ENCODE measurements around the gene CREB3L2.

CREB3L2 gene

DNA sequence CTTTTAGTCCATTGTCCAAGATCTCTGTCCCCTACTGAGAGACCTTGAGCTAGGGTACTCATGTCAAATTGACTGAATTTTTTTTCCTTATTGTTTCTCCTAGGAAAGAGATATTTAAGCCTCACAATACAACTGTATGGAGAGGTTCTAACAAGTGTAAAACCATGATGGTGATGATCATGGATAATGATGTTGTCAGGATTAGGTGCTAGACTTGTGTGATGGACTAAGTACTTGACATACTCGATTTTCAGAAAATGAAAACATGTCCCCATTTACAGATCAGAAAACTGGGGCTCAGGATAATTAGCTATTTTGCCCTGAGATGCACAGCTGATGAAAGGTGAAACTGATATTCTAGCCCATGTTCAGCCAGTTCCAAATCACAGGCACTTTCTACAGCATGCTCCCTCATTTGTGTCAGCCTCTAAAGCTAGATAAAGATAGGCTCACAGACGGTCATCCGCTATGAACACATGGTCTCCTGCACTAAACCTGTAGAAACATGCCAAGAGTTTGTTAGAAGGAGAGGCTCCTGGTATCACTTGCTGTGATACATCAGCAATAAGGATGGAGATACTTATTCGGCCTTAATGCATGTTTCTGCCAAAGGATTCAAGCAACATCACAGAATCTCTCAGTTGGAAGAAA lies 67.6 kb downstream of the CREB3L2 start (continued):
- TF ChIP-seq MYNN (tag by site-specific recombination; IDR thresholded peaks at IDR 0.05; ENCODE audit: borderline replicate concordance) (no peak), SP2 (tag by site-specific recombination; IDR thresholded peaks at IDR 0.05) (no peak), ZBTB8A (tag by site-specific recombination; IDR thresholded peaks at IDR 0.05) (no peak), ZNF658 (tag by site-specific recombination; IDR thresholded peaks at IDR 0.05) (no peak), ZNF707 (tag by site-specific recombination; IDR thresholded peaks at IDR 0.05) (no peak)
- TF ChIP-seq, protein P1, sequence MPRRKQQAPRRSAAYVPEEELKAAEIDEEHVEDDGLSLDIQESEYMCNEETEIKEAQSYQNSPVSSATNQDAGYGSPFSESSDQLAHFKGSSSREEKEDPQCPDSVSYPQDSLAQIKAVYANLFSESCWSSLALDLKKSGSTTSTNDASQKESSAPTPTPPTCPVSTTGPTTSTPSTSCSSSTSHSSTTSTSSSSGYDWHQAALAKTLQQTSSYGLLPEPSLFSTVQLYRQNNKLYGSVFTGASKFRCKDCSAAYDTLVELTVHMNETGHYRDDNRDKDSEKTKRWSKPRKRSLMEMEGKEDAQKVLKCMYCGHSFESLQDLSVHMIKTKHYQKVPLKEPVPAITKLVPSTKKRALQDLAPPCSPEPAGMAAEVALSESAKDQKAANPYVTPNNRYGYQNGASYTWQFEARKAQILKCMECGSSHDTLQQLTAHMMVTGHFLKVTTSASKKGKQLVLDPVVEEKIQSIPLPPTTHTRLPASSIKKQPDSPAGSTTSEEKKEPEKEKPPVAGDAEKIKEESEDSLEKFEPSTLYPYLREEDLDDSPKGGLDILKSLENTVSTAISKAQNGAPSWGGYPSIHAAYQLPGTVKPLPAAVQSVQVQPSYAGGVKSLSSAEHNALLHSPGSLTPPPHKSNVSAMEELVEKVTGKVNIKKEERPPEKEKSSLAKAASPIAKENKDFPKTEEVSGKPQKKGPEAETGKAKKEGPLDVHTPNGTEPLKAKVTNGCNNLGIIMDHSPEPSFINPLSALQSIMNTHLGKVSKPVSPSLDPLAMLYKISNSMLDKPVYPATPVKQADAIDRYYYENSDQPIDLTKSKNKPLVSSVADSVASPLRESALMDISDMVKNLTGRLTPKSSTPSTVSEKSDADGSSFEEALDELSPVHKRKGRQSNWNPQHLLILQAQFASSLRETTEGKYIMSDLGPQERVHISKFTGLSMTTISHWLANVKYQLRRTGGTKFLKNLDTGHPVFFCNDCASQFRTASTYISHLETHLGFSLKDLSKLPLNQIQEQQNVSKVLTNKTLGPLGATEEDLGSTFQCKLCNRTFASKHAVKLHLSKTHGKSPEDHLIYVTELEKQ (tag by site-specific recombination; IDR thresholded peaks at IDR 0.05; ENCODE audit: borderline replicate concordance) = no peak

GRCh38 chr7:137933270-137934017 lies 68.4 kb downstream of the CREB3L2 start:
- H3K4me3 ChIP-seq (ENCODE audit: low read depth, low read length) = no peak overlapping the region
- H3K36me3 ChIP-seq (ENCODE audit: control insufficient read depth in 2 of 2, insufficient read depth in 1 of 2, low read length in 2 of 2) = no peaks in the 10 kb centered on the region
- POLR2A ChIA-PET = interaction anchor here (0.5 kb wide), 1 partner anchor 753 kb away, joined by 3 read pairs; no protein-coding TSS in a partner anchor
- peaks cover 2% of the 10 kb centered on the region; the same call in 1 of the 2 replicates for H3K4me1 ChIP-seq (ENCODE audit: control insufficient read depth, insufficient read depth, low read length)
- H3K27ac ChIP-seq (ENCODE audit: extremely low read depth, low read depth, low read length) = no peak overlapping the region
- CTCF ChIA-PET = interaction anchor here (0.6 to 1.2 kb wide), 2 partner anchors 16 to 710 kb away, joined by 3 read pairs; no protein-coding TSS in a partner anchor
- H3K9me3 ChIP-seq (ENCODE audit: control insufficient read depth, insufficient read depth, low read depth, low read length) = no peaks in the 10 kb centered on the region
- TF ChIP-seq, protein P2, sequence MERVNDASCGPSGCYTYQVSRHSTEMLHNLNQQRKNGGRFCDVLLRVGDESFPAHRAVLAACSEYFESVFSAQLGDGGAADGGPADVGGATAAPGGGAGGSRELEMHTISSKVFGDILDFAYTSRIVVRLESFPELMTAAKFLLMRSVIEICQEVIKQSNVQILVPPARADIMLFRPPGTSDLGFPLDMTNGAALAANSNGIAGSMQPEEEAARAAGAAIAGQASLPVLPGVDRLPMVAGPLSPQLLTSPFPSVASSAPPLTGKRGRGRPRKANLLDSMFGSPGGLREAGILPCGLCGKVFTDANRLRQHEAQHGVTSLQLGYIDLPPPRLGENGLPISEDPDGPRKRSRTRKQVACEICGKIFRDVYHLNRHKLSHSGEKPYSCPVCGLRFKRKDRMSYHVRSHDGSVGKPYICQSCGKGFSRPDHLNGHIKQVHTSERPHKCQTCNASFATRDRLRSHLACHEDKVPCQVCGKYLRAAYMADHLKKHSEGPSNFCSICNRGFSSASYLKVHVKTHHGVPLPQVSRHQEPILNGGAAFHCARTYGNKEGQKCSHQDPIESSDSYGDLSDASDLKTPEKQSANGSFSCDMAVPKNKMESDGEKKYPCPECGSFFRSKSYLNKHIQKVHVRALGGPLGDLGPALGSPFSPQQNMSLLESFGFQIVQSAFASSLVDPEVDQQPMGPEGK (tag by site-specific recombination; IDR thresholded peaks at IDR 0.05) = peak; percentile 30; the same call in 1 of the 2 replicates
- no peak for TF ChIP-seq ZNF837 (tag by site-specific recombination; IDR thresholded peaks at IDR 0.05)
- no peak for TF ChIP-seq ZNF548 (tag by site-specific recombination; IDR thresholded peaks at IDR 0.05)
- TF ChIP-seq WT1 (tag by site-specific recombination; IDR thresholded peaks at IDR 0.05) = peak; percentile 99
- 0 out of 2 replicates have a peak, but pooled peaks have one; percentile 38 for TF ChIP-seq ZNF843 (tag by site-specific recombination; IDR thresholded peaks at IDR 0.05)
- no peak for TF ChIP-seq ZNF23 (tag by site-specific recombination; IDR thresholded peaks at IDR 0.05; ENCODE audit: borderline replicate concordance)
- TF ChIP-seq EGR2 (tag by site-specific recombination; IDR thresholded peaks at IDR 0.05; ENCODE audit: low read depth) = peak; percentile 61; the same call in 1 of the 2 replicates
- TF ChIP-seq, protein P3, sequence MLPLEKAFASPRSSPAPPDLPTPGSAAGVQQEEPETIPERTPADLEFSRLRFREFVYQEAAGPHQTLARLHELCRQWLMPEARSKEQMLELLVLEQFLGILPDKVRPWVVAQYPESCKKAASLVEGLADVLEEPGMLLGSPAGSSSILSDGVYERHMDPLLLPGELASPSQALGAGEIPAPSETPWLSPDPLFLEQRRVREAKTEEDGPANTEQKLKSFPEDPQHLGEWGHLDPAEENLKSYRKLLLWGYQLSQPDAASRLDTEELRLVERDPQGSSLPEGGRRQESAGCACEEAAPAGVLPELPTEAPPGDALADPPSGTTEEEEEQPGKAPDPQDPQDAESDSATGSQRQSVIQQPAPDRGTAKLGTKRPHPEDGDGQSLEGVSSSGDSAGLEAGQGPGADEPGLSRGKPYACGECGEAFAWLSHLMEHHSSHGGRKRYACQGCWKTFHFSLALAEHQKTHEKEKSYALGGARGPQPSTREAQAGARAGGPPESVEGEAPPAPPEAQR (tag by site-specific recombination; IDR thresholded peaks at IDR 0.05) = no peak
- TF ChIP-seq, protein P4, sequence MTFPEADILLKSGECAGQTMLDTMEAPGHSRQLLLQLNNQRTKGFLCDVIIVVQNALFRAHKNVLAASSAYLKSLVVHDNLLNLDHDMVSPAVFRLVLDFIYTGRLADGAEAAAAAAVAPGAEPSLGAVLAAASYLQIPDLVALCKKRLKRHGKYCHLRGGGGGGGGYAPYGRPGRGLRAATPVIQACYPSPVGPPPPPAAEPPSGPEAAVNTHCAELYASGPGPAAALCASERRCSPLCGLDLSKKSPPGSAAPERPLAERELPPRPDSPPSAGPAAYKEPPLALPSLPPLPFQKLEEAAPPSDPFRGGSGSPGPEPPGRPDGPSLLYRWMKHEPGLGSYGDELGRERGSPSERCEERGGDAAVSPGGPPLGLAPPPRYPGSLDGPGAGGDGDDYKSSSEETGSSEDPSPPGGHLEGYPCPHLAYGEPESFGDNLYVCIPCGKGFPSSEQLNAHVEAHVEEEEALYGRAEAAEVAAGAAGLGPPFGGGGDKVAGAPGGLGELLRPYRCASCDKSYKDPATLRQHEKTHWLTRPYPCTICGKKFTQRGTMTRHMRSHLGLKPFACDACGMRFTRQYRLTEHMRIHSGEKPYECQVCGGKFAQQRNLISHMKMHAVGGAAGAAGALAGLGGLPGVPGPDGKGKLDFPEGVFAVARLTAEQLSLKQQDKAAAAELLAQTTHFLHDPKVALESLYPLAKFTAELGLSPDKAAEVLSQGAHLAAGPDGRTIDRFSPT (tag by site-specific recombination; IDR thresholded peaks at IDR 0.05) = peak; percentile 53
- no peak for TF ChIP-seq ZFP37 (tag by site-specific recombination; IDR thresholded peaks at IDR 0.05)
- TF ChIP-seq, protein P5, sequence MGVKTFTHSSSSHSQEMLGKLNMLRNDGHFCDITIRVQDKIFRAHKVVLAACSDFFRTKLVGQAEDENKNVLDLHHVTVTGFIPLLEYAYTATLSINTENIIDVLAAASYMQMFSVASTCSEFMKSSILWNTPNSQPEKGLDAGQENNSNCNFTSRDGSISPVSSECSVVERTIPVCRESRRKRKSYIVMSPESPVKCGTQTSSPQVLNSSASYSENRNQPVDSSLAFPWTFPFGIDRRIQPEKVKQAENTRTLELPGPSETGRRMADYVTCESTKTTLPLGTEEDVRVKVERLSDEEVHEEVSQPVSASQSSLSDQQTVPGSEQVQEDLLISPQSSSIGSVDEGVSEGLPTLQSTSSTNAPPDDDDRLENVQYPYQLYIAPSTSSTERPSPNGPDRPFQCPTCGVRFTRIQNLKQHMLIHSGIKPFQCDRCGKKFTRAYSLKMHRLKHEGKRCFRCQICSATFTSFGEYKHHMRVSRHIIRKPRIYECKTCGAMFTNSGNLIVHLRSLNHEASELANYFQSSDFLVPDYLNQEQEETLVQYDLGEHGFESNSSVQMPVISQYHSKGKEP (tag by site-specific recombination; IDR thresholded peaks at IDR 0.05) = no peak
- TF ChIP-seq OVOL3 (tag by site-specific recombination; IDR thresholded peaks at IDR 0.05) = no peak
- TF ChIP-seq PRDM1 (tag by site-specific recombination; IDR thresholded peaks at IDR 0.05) = 0 out of 2 replicates have a peak, but pooled peaks have one; percentile 11
- peak; percentile 76 for TF ChIP-seq ZNF600 (tag by site-specific recombination; IDR thresholded peaks at IDR 0.05)
- TF ChIP-seq ZNF510 (tag by site-specific recombination; IDR thresholded peaks at IDR 0.05; ENCODE audit: insufficient replicate concordance) = no peak
- no peak for TF ChIP-seq ZFP41 (tag by site-specific recombination; IDR thresholded peaks at IDR 0.05; ENCODE audit: borderline replicate concordance)
- peak; percentile 88 for TF ChIP-seq SP7 (tag by site-specific recombination; IDR thresholded peaks at IDR 0.05)
